Measurements from ENCODE around the gene PKNOX2.

GRCh38 chr11:125452125-125452470 lies 287.5 kb downstream of the PKNOX2 start:
- no peak for TF ChIP-seq HDGF (IDR thresholded peaks at IDR 0.05)
- no peak for TF ChIP-seq POLR2A (conservative IDR thresholded peaks at IDR 0.05)
- TF ChIP-seq GABPA (tag; conservative IDR thresholded peaks at IDR 0.05; ENCODE audit: low read depth) = no peak
- no peak for TF ChIP-seq RNF2 (IDR thresholded peaks at IDR 0.05)
- TF ChIP-seq OTX1 (CRISPR knock-in tag; IDR thresholded peaks at IDR 0.05) = no peak
